A673 (cell line): ENCODE measurements around the gene NSFL1C.

Experiments used
- EZH2 ChIP-seq: fragments of 200-600 bp; sonication (generic); IDR thresholded peaks from 2 replicates; pipeline ENCODE4 v1.6.1; 2017; ENCODE audit warnings: borderline replicate concordance, low read depth, mild to moderate bottlenecking, mixed read lengths, antibody characterized with exemption, low read length; ENCODE audit not compliant: poor library complexity, severe bottlenecking
- TF ChIP-seq, protein P1 (sequence below): fragments of 300-800, 200-600 bp; sonication (generic); conservative IDR thresholded peaks from 2 replicates; pipeline ENCODE4 v1.5.1; 2017; ENCODE audit warnings: low read depth, mild to moderate bottlenecking, antibody characterized with exemption, low read length, moderate library complexity, mixed read lengths

DNA sequence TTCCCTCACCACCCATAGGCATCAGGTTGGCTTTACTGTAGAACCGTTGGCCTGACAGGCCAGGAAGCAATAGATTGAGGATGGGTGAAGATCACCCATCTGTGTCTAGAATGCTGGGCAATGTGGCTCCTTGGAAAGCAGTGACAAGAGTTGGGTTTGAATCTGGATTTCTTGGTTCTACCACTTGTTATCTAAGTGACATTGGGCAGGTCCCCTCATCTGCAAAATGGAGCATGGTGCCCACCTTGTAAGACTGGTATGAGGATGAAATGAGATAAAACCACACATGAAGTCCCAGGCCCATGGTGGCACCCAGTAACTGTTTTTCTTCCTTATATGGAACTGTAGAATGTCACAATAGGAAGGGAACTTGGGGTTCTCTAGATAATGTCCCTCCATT is 47.2 kb upstream of the NSFL1C start:
- TF ChIP-seq, protein P1, sequence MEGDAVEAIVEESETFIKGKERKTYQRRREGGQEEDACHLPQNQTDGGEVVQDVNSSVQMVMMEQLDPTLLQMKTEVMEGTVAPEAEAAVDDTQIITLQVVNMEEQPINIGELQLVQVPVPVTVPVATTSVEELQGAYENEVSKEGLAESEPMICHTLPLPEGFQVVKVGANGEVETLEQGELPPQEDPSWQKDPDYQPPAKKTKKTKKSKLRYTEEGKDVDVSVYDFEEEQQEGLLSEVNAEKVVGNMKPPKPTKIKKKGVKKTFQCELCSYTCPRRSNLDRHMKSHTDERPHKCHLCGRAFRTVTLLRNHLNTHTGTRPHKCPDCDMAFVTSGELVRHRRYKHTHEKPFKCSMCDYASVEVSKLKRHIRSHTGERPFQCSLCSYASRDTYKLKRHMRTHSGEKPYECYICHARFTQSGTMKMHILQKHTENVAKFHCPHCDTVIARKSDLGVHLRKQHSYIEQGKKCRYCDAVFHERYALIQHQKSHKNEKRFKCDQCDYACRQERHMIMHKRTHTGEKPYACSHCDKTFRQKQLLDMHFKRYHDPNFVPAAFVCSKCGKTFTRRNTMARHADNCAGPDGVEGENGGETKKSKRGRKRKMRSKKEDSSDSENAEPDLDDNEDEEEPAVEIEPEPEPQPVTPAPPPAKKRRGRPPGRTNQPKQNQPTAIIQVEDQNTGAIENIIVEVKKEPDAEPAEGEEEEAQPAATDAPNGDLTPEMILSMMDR = no peak
- no peak for TF ChIP-seq EZH2
